DMS114 treated with DMSO at 0.1 percent for 48 hours (cell line): Measurements from ENCODE around the gene USP35.
"Not testable (repeated sequence)": the region's sequence is repeated elsewhere in the genome, so short reads cannot be mapped to it uniquely, and the experiment has no call there.

ENCODE experiments used
- DNase-seq: peaks from one replicate; lab custom pipeline; 2025; ENCODE audit not compliant: unreplicated experiment; lab: John Stamatoyannopoulos, UW

USP35 gene

GRCh38 chr11:78168539-78169477 is 19.9 kb upstream of the USP35 start:
- DNase-seq = no peak

- no peak for DNase-seq
These were observed 18.3 kb upstream of the USP35 start for GRCh38 chr11:78170413-78170812.

- no peak for DNase-seq
These were observed 17.7 kb upstream of the USP35 start for GRCh38 chr11:78170874-78171549.

- DNase-seq = no peak
These were observed 16.8 kb upstream of the USP35 start for GRCh38 chr11:78171951-78172350.

GRCh38 chr11:78175862-78176261 is 12.9 kb upstream of the USP35 start:
- not testable (repeated sequence) for DNase-seq

GRCh38 chr11:78176605-78177141 is 12.0 kb upstream of the USP35 start:
- no peak for DNase-seq

- no peak for DNase-seq
These were observed 11.5 kb upstream of the USP35 start for GRCh38 chr11:78177216-78177615.

- no peak for DNase-seq
These were observed 9.2 kb upstream of the USP35 start for GRCh38 chr11:78179459-78180071.

GRCh38 chr11:78180751-78181150 is 8.0 kb upstream of the USP35 start:
- no peak for DNase-seq

GRCh38 chr11:78181185-78181584 is 7.5 kb upstream of the USP35 start:
- no peak for DNase-seq

GRCh38 chr11:78187366-78188285 is 1.1 kb upstream of the USP35 start:
- no peak for DNase-seq

- DNase-seq = no peak
These were observed 530 bp downstream of the USP35 start for GRCh38 chr11:78189174-78189724.

GRCh38 chr11:78189851-78190250 is 1.1 kb downstream of the USP35 start:
- DNase-seq = no peak

- no peak for DNase-seq
These were observed 1.7 kb downstream of the USP35 start for GRCh38 chr11:78190374-78190773.

- no peak for DNase-seq
These were observed 2.3 kb downstream of the USP35 start for GRCh38 chr11:78190871-78191538.

- DNase-seq = no peak
These were observed 3.6 kb downstream of the USP35 start for GRCh38 chr11:78192223-78192719.

GRCh38 chr11:78192911-78193351 is 4.2 kb downstream of the USP35 start:
- DNase-seq = no peak

- no peak for DNase-seq
These were observed 5.1 kb downstream of the USP35 start for GRCh38 chr11:78193806-78194205.

- no peak for DNase-seq
These were observed 5.8 kb downstream of the USP35 start for GRCh38 chr11:78194490-78194889.
